K562 (cell line): ENCODE data around the gene DTWD2. TPM values are rescaled to one million over a fixed set of nuclear protein-coding genes. Genes with fewer than 3 reads are reported as not detected.

Source experiments
- ATAC-seq: fragments of 200-7000 bp; cut with Tn5 transposase; 3 replicates; pipeline ENCODE4 v1.9.1; 2020; ENCODE audit warnings: moderate library complexity
- BruUV-seq: library from RNA; stranded (reverse); fragments of 400-500 nt; replicated peaks from 2 replicates; lab custom pipeline; 2021; lab: Mats Ljungman, UMichigan
- CTCF ChIA-PET: fragments of 300-600 bp; formaldehyde crosslinking; extraction: SDS; loops from one replicate; lab custom pipeline; 2021; ENCODE audit warnings: low intra/inter-chr PET ratio; lab: Yijun Ruan, JAX
- POLR2A ChIA-PET: fragments of 300-600, 350-650 bp; sonication (Branson Sonifier 250); formaldehyde crosslinking; extraction: SDS; loops from one replicate; lab custom pipeline; 2021; ENCODE audit warnings: antibody characterized with exemption, inconsistent platforms; lab: Yijun Ruan, JAX
- DNase-seq, 4 experiments: peaks; one replicate each; pipeline versions ENCODE4 v3.0.0 to v3.0.0-alpha.2; 2011 to 2018; ENCODE audit warnings: low spot score in 3 of 4, mixed read lengths in 3 of 4; ENCODE audit errors: extremely low read depth in 1 of 4
- FAIRE-seq: peaks from 2 replicates; lab custom pipeline; 2011; peaks lifted over from hg19 to GRCh38; lab: Jason Lieb, UNC
- H2AFZ ChIP-seq: 2 replicates; pipeline ENCODE4 v1.6.0; 2011; ENCODE audit warnings: low read depth, low read length, control low read depth, inconsistent platforms
- H3K27ac ChIP-seq: fragments of 200-600 bp; 3 replicates; pipeline ENCODE4 v1.8.0; 2011; ENCODE audit warnings: low read depth, mild to moderate bottlenecking, control low read depth, inconsistent platforms, low read length, moderate library complexity, mixed read lengths; ENCODE audit errors: extremely low read depth
- H3K27me3 ChIP-seq, 2 experiments: fragments of 300-600 bp in 1 of 2; 2 replicates in 1 of 2; 3 replicates in 1 of 2; pipeline versions ENCODE4 v1.6.0 to v1.8.0; 2011; ENCODE audit warnings: inconsistent platforms in 2 of 2, low read length in 2 of 2, mild to moderate bottlenecking in 1 of 2, mixed read lengths in 1 of 2, moderate library complexity in 1 of 2; ENCODE audit not compliant: control insufficient read depth in 2 of 2, insufficient read depth in 2 of 2
- H3K36me3 ChIP-seq: fragments of 300-600 bp; 3 replicates; pipeline ENCODE4 v1.8.0; 2011; ENCODE audit warnings: mild to moderate bottlenecking, low read length, inconsistent platforms; ENCODE audit not compliant: control insufficient read depth, insufficient read depth
- H3K4me1 ChIP-seq, 2 experiments: fragments of 200-600 bp in 1 of 2; replicated peaks in 1 of 2; 2 replicates in 1 of 2; 3 replicates in 1 of 2; pipeline versions ENCODE4 v1.5.1 to v1.8.0; 2011; ENCODE audit warnings: inconsistent platforms in 2 of 2, low read length in 2 of 2, mild to moderate bottlenecking in 1 of 2, mixed read lengths in 1 of 2, moderate library complexity in 1 of 2; ENCODE audit not compliant: control insufficient read depth in 2 of 2, insufficient read depth in 2 of 2
- H3K4me2 ChIP-seq: 2 replicates; pipeline ENCODE4 v1.6.1; 2011; ENCODE audit warnings: low read length, control low read depth, inconsistent platforms, mixed read lengths; ENCODE audit not compliant: insufficient read depth
- H3K4me3 ChIP-seq: fragments of 200-600 bp; sonication (generic), shearing (Covaris generic); 2 replicates; pipeline ENCODE4 v1.5.1; 2016; ENCODE audit warnings: control low read depth, inconsistent platforms
- H3K79me2 ChIP-seq: fragments of 200-600 bp; 3 replicates; pipeline ENCODE4 v1.8.0; 2011; ENCODE audit warnings: low read length, inconsistent platforms; ENCODE audit not compliant: control insufficient read depth, insufficient read depth
- H3K9ac ChIP-seq, 2 experiments: 2 replicates each; pipeline versions ENCODE4 v1.6.0 to v1.6.1; 2011; ENCODE audit warnings: low read depth in 2 of 2, low read length in 2 of 2, control low read depth in 1 of 2, inconsistent platforms in 1 of 2, mild to moderate bottlenecking in 1 of 2, mixed read lengths in 1 of 2; ENCODE audit not compliant: insufficient read depth in 1 of 2
- H3K9me1 ChIP-seq: one replicate; pipeline ENCODE4 v1.6.0; 2011; ENCODE audit warnings: inconsistent platforms, mild to moderate bottlenecking, low read length, moderate library complexity; ENCODE audit not compliant: control insufficient read depth, insufficient read depth
- H3K9me3 ChIP-seq: replicated peaks from 2 replicates; pipeline ENCODE4 v1.5.1; 2011; ENCODE audit warnings: low read depth, low read length, inconsistent platforms; ENCODE audit not compliant: control insufficient read depth, insufficient read depth
- H4K20me1 ChIP-seq: replicated peaks from 2 replicates; pipeline ENCODE4 v1.6.1; 2011; ENCODE audit warnings: low read length, inconsistent platforms, mixed read lengths; ENCODE audit not compliant: control insufficient read depth, insufficient read depth
- ARID1B ChIP-seq: fragments of 450-650 bp; IDR thresholded peaks from 2 replicates; pipeline ENCODE4 v1.6.1; 2016; ENCODE audit warnings: antibody characterized with exemption, mild to moderate bottlenecking, inconsistent platforms
- C11orf30 ChIP-seq: fragments of 450-650 bp; IDR thresholded peaks from 2 replicates; pipeline ENCODE4 v1.6.1; 2016; ENCODE audit warnings: low read depth, mild to moderate bottlenecking
- CBX8 ChIP-seq: fragments of 200-600 bp; sonication (generic); IDR thresholded peaks from 2 replicates; pipeline ENCODE4 v1.6.1; 2012; ENCODE audit warnings: borderline replicate concordance, mixed run types, low read depth, mild to moderate bottlenecking, moderate library complexity, mixed read lengths, low read length, control low read depth, inconsistent platforms; ENCODE audit not compliant: poor library complexity, severe bottlenecking; ENCODE audit errors: extremely low read depth
- DMBX1 ChIP-seq: fragments of 250-450 bp; sonication (Bioruptor Pico); IDR thresholded peaks from 2 replicates; pipeline ENCODE4 v1.8.0; 2022; ENCODE audit warnings: inconsistent platforms, mild to moderate bottlenecking, moderate library complexity, borderline replicate concordance
- FOSL1 ChIP-seq: fragments of 200-800 bp; sonication (Bioruptor generic); conservative IDR thresholded peaks from 2 replicates; pipeline ENCODE4 v1.6.1; 2016; ENCODE audit warnings: missing genetic modification characterization, missing compliant biosample characterization
- FUS ChIP-seq: fragments of 200-400 bp; formaldehyde crosslinking; optimal IDR thresholded peaks from 2 replicates; pipeline ENCODE3; 2017; ENCODE audit warnings: low read depth, low read length
- HCFC1 ChIP-seq: IDR thresholded peaks from 2 replicates; pipeline ENCODE4 v1.6.1; 2012; ENCODE audit warnings: low read depth, low read length, improper control_type of control experiment
- HNRNPK ChIP-seq: fragments of 200-400 bp; formaldehyde crosslinking; IDR thresholded peaks from one replicate; pipeline ENCODE4 v1.6.1; 2018; ENCODE audit warnings: mild to moderate bottlenecking, low read depth, low read length; ENCODE audit not compliant: poor library complexity, severe bottlenecking
- L3MBTL2 ChIP-seq: fragments of 450-650 bp; IDR thresholded peaks from 2 replicates; pipeline ENCODE4 v1.6.1; 2016; ENCODE audit warnings: mild to moderate bottlenecking, moderate library complexity
- PURB ChIP-seq: sonication (generic); formaldehyde crosslinking; IDR thresholded peaks from 2 replicates; pipeline ENCODE4 v1.9.0; 2021; ENCODE audit warnings: low read depth, mild to moderate bottlenecking, missing genetic modification reagents
- SMARCA4 ChIP-seq: fragments of 450-650 bp; IDR thresholded peaks from 2 replicates; pipeline ENCODE4 v1.6.1; 2016
- SMARCC2 ChIP-seq: fragments of 450-650 bp; IDR thresholded peaks from 2 replicates; pipeline ENCODE4 v1.6.1; 2017; ENCODE audit warnings: antibody characterized with exemption, moderate library complexity, mild to moderate bottlenecking, low read depth
- SMARCE1 ChIP-seq: fragments of 450-650 bp; IDR thresholded peaks from 2 replicates; pipeline ENCODE4 v1.7.1; 2016; ENCODE audit warnings: mild to moderate bottlenecking
- TEAD4 ChIP-seq, 2 experiments: sonication (generic) in 1 of 2; formaldehyde crosslinking in 1 of 2; IDR thresholded peaks; 2 replicates each; pipeline versions ENCODE4 v1.6.1 to v1.8.0; 2012 to 2022; ENCODE audit warnings: borderline replicate concordance in 1 of 2, inconsistent platforms in 1 of 2, low read length in 1 of 2, mild to moderate bottlenecking in 1 of 2, missing genetic modification reagents in 1 of 2
- ZEB2 ChIP-seq: fragments of 450-650 bp; IDR thresholded peaks from 2 replicates; pipeline ENCODE4 v1.6.1; 2016
- ZNF212 ChIP-seq: fragments of 450-650 bp; formaldehyde crosslinking; IDR thresholded peaks from 2 replicates; pipeline ENCODE4 v1.4.0; 2020; ENCODE audit warnings: mild to moderate bottlenecking
- ZNF384 ChIP-seq: IDR thresholded peaks from 2 replicates; pipeline ENCODE4 v1.6.1; 2012; ENCODE audit warnings: low read depth, low read length, improper control_type of control experiment
- WGBS: fragments of 100-300 bp; shearing (Covaris generic); methylation state at CpG from one replicate; pipeline ENCODE4 v1.1.6; 2016; ENCODE audit warnings: low coverage, mixed read lengths; ENCODE audit not compliant: insufficient coverage; ENCODE audit errors: missing lambda C conversion rate; 5-methylcytosine and 5-hydroxymethylcytosine counted together
- in situ Hi-C: fragments of 300-500 bp; cut with MboI; formaldehyde crosslinking; loops from 4 replicates; pipeline ENCODE4 v1.15.0; 2018; ENCODE audit warnings: inconsistent platforms, mixed read lengths
- intact Hi-C: fragments of 100-400 bp; cut with micrococcal nuclease; formaldehyde crosslinking; loops from 2 replicates; pipeline ENCODE4 v1.14.2; 2022
- polyA plus RNA-seq, 8 experiments: library from polyadenylated mRNA; depleted of rRNA in 4 of 8; stranded (reverse) in 5 of 8; unstranded in 3 of 8; fragments of >200 nt; fragmentation: Nextera tagmentation in 2 of 8; fragmentation: Illumina TruSeq in 1 of 8; extraction: Ambion mirVana in 2 of 8; extraction: Trizol in 1 of 8; gene quantifications; 2 replicates each; pipeline versions ENCODE4 v1.2.1 to v1.2.3, GENCODE V29; 2011 to 2014; ENCODE audit warnings: inconsistent platforms in 1 of 8, missing spikeins in 1 of 8
- total RNA-seq, 7 experiments: library from RNA; depleted of rRNA in 6 of 7; stranded (reverse); fragments of >200 nt in 6 of 7; fragmentation: Illumina TruSeq in 2 of 7; extraction: Trizol in 2 of 7; gene quantifications; 2 replicates each; pipeline versions ENCODE4 v1.2.1 to v1.2.3, GENCODE V29; 2011 to 2021; ENCODE audit warnings: low replicate concordance in 1 of 7
- TF ChIP-seq, protein P1 (sequence below): fragments of 250-450 bp; sonication (Bioruptor Pico); IDR thresholded peaks from 2 replicates; pipeline ENCODE4 v1.8.0; 2021; ENCODE audit warnings: mild to moderate bottlenecking, moderate library complexity
- TF ChIP-seq, protein P2 (sequence below), 2 experiments: fragments of 450-650 bp; IDR thresholded peaks; 2 replicates each; pipeline ENCODE4 v1.6.1; 2016

The DTWD2 gene
- total and polyA plus RNA-seq, 9 of the 15 experiments (the other 6 are each of a cell fraction or from before 2014, with no cell fraction given) = 0.99 to 10.8 (median 4.1) TPM

DNA sequence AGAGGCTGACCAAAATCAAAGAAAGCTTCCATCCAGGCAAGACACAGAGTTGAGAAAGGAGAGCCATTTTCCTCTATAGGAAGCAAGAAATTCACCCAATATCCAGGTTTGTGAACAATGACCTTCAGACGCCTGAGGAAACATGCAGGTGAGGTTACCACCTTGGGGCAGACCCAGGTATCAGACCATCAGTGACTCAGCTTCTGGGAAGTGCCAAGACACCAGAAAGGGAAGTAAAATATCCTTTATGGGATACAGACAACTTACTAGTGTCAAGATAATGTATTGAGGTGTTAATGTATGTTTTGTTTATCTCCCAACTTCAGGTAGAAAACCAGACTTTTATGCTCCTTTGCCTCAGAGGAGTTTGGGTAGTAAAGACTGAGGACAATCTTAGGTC, 2.2 kb upstream of the DTWD2 start (continued):
- TF ChIP-seq, protein P1, sequence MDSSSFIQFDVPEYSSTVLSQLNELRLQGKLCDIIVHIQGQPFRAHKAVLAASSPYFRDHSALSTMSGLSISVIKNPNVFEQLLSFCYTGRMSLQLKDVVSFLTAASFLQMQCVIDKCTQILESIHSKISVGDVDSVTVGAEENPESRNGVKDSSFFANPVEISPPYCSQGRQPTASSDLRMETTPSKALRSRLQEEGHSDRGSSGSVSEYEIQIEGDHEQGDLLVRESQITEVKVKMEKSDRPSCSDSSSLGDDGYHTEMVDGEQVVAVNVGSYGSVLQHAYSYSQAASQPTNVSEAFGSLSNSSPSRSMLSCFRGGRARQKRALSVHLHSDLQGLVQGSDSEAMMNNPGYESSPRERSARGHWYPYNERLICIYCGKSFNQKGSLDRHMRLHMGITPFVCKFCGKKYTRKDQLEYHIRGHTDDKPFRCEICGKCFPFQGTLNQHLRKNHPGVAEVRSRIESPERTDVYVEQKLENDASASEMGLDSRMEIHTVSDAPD = no peak
- TF ChIP-seq ZNF384 (no peak), SMARCE1 (peak; percentile 59; the same call in 1 of the 2 replicates), FOSL1 (tag) (peak; percentile 66), SMARCA4 (peak; percentile 46; the same call in 1 of the 2 replicates), C11orf30 (peak; percentile 22; the same call in 1 of the 2 replicates)
- TF ChIP-seq, protein P2, sequence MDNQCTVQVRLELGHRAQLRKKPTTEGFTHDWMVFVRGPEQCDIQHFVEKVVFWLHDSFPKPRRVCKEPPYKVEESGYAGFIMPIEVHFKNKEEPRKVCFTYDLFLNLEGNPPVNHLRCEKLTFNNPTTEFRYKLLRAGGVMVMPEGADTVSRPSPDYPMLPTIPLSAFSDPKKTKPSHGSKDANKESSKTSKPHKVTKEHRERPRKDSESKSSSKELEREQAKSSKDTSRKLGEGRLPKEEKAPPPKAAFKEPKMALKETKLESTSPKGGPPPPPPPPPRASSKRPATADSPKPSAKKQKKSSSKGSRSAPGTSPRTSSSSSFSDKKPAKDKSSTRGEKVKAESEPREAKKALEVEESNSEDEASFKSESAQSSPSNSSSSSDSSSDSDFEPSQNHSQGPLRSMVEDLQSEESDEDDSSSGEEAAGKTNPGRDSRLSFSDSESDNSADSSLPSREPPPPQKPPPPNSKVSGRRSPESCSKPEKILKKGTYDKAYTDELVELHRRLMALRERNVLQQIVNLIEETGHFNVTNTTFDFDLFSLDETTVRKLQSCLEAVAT (IDR thresholded peaks at IDR 0.05) = no peak

DNA sequence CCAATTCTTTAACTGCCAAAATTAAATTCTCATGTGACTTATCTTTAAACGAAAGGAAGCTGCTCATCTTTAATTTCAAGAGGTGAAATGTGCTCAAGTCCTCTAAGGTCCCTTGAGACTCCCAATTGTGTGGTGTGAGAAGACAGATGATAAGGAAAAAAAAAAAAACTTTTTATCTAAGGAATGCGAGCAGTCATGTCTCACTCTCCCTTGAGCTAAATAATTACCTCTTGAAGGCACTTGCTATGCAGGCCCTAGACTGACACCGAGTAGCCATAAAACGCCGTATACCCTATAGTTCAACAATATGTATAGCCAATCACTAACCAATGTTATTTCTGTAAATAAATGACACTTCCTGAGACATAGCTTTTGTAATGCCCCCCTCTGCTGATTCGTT, 1.5 kb upstream of the DTWD2 start:
- Histone ChIP-seq H3K9me3 (no peaks in the 10 kb centered on the region), H3K9ac (peak overlapping the region in 1 of 2 experiments; percentile 78; a peak in 2 of 4 replicates), H3K9me1 (no peaks in the 10 kb centered on the region), H3K27ac (peak overlapping the region; percentile 46), H3K4me2 (peak overlapping the region; percentile 86), H3K79me2 (no peaks in the 10 kb centered on the region; the same call in 2 of the 3 replicates), H4K20me1 (no peaks in the 10 kb centered on the region), H3K27me3 (no peaks in the 10 kb centered on the region), H3K4me3 (no peak overlapping the region), H3K36me3 (no peaks in the 10 kb centered on the region), H2AFZ (peak overlapping the region; percentile 89), H3K4me1 (peaks cover 13 to 27% of the 10 kb centered on the region in 2 experiments; a peak in 4 of 5 replicates)
- ChIA-PET CTCF (interaction anchor here (0.6 to 1.2 kb wide), 3 partner anchors 32 to 1090 kb away, joined by 3 to 5 read pairs (median 4); no protein-coding TSS in a partner anchor), POLR2A (interaction anchor here (1.0 to 1.5 kb wide), 4 partner anchors 19 to 445 kb away, joined by 3 to 4 read pairs (median 3); no protein-coding TSS in a partner anchor)
- 10% methylated on average over 6 of the region's 6 CpGs for WGBS
- in situ Hi-C loops = loop anchor here (5.0 to 25.0 kb wide), 2 partner anchors 422 to 747 kb away; no protein-coding TSS in a partner anchor
- intact Hi-C loops = loop anchor here (2.0 to 5.0 kb wide), 3 partner anchors 277 to 445 kb away; no protein-coding TSS in a partner anchor
- ATAC-seq (peak; percentile 19), DNase-seq (peak in 2 of 4 experiments; percentile 44 to 65), FAIRE-seq (peak; percentile 11)
- no TSS peak for BruUV-seq
- TF ChIP-seq ZEB2 = 0 out of 2 replicates have a peak, but pooled peaks have one; percentile 12
- no peak for TF ChIP-seq PURB (CRISPR knock-in tag)
- no peak for TF ChIP-seq HNRNPK
- no peak for TF ChIP-seq CBX8
- no peak for TF ChIP-seq FUS
- TF ChIP-seq SMARCC2 = no peak
- no peak for TF ChIP-seq HCFC1
- peak; percentile 64 for TF ChIP-seq TEAD4 (IDR thresholded peaks at IDR 0.05; ENCODE audit: low read length)
- TF ChIP-seq TEAD4 (CRISPR knock-in tag; IDR thresholded peaks at IDR 0.05; ENCODE audit: borderline replicate concordance) = no peak
- peak; percentile 86 for TF ChIP-seq ZNF384
- TF ChIP-seq ZNF212 (CRISPR knock-in tag) = no peak
- TF ChIP-seq L3MBTL2 = peak; percentile 33; the same call in 1 of the 2 replicates
- no peak for TF ChIP-seq DMBX1 (CRISPR knock-in tag)
- TF ChIP-seq ARID1B = peak; percentile 33
